ENCODE data around the gene RSPRY1.

GRCh38 chr16:57157533-57157932 lies 28.6 kb upstream of the RSPRY1 start:
- TF ChIP-seq, protein P1, sequence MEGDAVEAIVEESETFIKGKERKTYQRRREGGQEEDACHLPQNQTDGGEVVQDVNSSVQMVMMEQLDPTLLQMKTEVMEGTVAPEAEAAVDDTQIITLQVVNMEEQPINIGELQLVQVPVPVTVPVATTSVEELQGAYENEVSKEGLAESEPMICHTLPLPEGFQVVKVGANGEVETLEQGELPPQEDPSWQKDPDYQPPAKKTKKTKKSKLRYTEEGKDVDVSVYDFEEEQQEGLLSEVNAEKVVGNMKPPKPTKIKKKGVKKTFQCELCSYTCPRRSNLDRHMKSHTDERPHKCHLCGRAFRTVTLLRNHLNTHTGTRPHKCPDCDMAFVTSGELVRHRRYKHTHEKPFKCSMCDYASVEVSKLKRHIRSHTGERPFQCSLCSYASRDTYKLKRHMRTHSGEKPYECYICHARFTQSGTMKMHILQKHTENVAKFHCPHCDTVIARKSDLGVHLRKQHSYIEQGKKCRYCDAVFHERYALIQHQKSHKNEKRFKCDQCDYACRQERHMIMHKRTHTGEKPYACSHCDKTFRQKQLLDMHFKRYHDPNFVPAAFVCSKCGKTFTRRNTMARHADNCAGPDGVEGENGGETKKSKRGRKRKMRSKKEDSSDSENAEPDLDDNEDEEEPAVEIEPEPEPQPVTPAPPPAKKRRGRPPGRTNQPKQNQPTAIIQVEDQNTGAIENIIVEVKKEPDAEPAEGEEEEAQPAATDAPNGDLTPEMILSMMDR (IDR thresholded peaks at IDR 0.05; ENCODE audit: insufficient read depth, low read length), result no peak
- TF ChIP-seq POLR2AphosphoS5 (IDR thresholded peaks at IDR 0.05; ENCODE audit: low read depth) (no peak), GABPA (IDR thresholded peaks at IDR 0.05; ENCODE audit: low read depth) (no peak)

All from HL-60 (cell line).